Activated CD4-positive, alpha-beta T cell treated with anti-CD3 and anti-CD28 coated beads, Interleukin-2, amount 50 U/mL, for 48 hours (primary cell): Measurements from ENCODE around the gene ORC4.

Source experiments
- DNase-seq, 2 experiments: peaks; one replicate each; pipeline ENCODE4 v3.0.0-alpha.2; 2020

Gene ORC4

DNA sequence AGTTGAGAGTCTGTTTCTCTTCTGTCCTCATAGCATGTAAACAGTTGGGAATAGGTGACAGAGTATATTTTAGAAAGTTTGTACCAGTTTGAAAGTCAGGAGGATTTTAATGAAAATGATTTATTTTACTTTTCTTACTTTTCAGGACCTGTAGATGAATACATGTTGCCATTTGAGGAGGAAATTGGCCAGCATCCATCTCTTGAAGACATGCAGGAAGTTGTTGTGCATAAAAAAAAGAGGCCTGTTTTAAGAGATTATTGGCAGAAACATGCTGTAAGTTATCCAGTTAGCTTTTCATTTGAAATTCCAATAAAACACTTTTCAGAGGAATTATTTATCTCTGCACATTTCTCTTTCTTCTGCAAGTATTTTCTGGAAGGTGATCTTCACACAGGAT lies 94.7 kb downstream of the ORC4 start:
- DNase-seq, result no peak

DNA sequence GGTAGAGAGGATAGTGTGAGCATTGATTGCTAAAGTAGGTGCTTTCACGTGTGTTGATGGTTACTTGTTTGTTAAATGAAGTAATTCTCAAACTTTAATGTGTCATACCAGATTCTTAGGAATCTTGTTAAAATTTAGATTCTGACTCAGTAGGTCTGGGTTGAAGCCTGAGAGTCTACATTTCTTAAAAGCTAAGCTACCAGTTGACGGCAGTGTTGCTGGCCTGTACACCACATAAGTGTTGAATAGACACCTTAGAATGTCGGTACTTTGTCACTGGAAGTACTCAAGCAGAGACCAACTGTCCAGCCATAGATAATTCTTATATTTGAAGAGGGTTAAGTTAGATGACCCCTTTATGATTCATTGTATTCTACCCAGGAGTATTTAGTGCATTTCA lies 95.9 kb downstream of the ORC4 start:
- DNase-seq, result no peak

DNA sequence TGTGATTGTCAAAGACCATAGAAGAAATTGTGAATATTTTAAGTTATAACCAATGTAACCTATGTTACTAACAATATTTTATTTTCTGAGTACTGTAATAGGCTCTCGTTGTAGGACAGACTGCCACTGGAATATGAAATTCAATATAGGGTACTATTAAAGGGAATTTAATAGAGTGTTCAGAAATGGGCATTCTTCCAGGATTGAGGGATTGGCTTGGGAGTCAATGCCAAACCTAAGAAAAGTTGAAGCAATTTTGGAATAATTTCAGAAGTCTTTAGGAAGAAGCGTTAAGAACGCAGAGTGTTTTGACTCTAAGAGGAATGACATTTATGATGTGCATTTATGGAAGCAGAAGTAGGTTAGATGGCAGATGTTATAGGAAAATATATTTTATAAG lies 96.7 kb downstream of the ORC4 start:
- no peak for DNase-seq

GRCh38 chr2:147917161-147917560 lies 103.4 kb downstream of the ORC4 start:
- DNase-seq, result no peak

- DNase-seq, result no peak
Observed at GRCh38 chr2:147916723-147917122, 103.8 kb downstream of the ORC4 start.

DNA sequence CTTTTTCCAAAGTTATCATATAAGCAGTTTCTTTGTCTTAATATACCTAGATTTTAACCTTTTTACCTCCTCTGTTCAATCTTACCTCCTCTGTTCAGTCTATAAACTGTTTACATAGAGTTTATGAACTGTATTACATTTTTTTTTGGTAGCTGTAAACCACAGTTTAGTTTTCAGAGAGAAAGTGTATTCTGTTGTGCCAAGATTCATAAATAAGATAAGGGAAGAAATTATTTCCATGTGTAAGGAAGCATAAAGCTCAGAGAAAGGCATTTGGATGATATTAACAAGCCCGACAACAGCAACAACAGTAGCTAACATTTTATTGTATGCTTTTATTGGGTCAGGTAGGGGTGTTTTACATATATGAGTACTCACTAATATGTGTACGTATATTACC lies 104.5 kb downstream of the ORC4 start:
- no peak for DNase-seq

DNA sequence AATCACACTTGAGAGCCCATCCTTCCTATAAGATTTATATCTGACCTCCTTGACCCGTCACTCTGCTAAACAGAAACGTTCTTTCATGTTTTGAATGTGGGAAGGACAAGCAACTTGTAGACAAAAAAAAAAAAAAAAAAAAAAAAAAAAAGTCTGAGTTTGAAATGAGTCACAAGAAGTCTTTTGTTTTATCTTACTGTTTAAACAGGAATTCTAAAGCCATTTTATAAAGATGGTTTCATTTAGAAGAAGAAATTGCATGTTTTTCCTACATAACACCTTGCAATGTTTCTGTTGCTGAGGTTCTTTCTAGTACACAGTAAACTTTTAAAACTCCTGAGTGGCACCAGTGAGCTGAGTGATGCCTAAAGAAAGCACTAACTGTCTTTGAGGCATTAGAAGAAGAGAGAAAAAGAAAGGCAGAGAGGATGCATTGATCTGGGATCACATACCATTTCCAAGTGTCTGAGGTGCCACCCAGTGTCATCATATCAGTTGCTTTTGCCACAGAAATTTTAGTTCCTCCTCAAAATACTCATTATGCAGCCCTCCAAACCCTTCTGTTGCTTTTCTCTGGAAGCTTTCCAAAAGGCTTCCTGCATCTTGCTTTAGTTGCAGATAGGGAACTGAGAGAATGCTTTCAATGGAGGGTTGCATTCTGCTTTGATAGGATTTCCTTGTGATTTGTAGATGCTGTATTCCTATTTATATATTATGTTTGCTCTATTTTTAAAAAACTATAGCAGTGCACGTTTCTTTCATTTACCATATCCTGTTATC lies 106.6 kb downstream of the ORC4 start:
- no peak for DNase-seq

DNA sequence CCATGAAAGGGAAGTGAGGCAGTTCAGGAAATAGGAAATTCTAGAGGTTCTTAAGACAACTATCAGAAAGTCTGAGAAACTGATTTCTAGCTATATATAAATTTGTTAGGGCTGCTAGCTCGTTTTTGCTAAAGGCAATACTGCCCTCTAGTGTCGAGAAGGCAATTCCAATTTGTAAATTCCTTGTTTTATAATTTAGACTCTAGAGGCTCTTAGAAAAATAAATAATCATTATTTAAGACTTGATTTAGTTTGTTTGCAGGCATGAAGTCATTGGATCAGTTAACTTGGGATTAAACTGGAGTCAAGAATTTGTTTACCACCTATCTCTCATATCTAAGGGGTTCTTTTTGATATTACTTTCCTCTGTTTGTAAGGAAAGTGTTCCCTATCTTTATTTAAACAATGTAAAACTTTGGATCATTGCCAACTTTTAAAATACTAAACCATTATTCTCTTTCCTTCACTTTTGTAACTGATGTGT lies 109.5 kb downstream of the ORC4 start:
- peak in 1 of 2 experiments; percentile 12 for DNase-seq

GRCh38 chr2:147909178-147909577 lies 111.4 kb downstream of the ORC4 start:
- DNase-seq, result no peak

DNA sequence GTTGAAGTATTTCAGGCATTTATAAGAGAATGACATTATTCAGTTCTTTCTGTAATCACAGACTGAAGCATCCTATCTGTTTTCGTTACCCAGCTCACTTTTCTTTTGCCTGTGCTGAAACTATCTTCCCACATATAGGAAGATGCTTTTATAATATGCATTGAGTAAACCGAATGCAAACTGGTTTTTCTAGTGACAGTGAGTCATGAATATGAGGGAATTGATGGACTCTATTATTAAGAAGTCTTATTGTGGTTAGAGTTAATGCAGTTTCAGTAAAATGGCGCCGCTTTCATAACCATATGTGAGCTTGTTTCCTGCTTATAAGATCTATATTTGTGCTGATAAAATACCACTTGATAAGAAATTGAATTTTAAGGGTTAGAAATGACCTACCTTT lies 116.5 kb downstream of the ORC4 start:
- DNase-seq, result no peak

- DNase-seq, result no peak
Observed at GRCh38 chr2:147888680-147889079, 131.9 kb downstream of the ORC4 start.

DNA sequence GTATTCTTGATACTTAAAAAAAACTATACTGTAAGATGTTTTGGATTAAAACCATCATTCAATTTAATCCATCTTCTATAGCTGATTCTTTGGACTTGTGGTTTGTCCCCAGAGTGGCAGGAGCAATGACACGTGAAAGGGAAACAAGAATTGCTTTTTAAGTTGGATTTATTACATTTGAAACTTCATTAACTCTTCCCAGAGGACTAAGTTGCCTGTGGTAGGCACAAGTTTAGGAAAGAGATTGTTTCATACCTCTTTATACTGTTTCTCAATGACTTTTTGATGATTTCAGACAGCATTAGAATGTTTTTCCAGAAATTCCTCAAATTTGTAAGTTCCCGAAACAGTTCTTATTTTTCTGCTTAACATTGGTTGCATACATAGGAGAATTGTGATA lies 134.4 kb downstream of the ORC4 start:
- DNase-seq, result no peak

DNA sequence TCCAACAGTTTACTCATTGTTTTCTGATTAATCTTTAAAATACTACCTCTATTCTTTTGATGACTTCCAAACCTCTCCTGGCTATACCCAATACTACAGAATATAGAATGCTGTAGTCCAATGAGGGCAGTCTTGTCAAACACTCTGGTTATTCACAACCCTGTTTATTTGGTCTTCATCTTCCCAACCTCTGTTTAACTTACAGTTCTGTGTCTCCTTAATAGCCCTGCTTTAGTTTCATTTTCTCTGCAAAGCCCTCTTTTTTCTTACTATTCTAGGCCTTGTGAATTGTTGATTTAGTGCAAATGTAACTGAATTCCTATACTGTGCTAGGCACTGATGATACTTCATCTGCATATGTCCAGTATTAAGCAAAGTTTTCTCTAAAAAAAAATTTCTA lies 135.7 kb downstream of the ORC4 start:
- DNase-seq, result no peak

DNA sequence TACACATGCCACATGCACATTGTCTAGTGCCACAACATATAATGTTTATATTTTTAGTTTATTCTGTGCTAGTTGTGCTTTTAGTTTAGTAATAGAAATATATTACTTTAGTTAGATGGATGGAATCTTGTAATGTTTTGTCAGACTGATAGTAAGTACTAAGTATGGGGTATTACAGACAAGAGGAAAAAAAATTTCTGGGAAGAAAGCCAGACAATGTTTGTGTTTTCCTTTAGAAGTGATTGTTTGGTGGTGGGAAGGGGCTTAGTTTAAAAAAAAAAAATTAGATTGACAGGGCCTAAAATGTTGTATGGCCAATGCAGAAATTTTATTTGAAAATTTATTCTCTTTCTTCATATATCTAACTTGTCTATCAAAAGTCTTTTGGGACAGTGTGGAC lies 137.9 kb downstream of the ORC4 start:
- no peak for DNase-seq
